ENCODE measurements around the gene DNAJB8. TPM values are rescaled to one million over a fixed set of nuclear protein-coding genes. Genes with fewer than 3 reads are reported as not detected.
A peak's percentile ranks its signal among the peaks of the same experiment; 100 is the strongest.

DNAJB8 gene
- total RNA-seq, 2 experiments from 2014 or later = not detected

DNA sequence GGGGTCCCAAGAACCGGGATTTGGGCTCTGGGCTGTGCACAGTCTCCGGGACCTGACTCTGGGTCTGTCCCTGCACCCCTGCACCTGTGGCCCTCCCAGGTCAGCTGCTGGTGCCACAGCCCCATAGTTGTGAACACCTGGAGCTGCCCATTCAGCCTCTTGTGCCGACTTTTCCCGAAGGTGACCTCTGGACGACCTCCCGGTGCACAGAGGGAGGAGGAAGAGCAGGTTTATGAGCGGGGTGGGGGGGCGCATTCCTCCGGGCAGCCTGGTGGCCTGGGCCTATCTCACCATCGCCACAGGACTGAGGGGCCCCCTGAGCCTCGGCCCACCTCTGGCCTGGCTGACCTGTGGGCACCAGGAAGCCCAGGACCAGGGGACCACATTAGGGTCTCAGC lies 45.3 kb downstream of the DNAJB8 start:
- CTCF ChIA-PET = no interaction called here
- Mint-ChIP-seq H3K9me3 (no peaks in the 10 kb centered on the region), H3K4me3 (no peak overlapping the region), H3K27ac (no peak overlapping the region), H3K36me3 (ENCODE audit: low read depth) (no peaks in the 10 kb centered on the region), H3K27me3 (no peaks in the 10 kb centered on the region), H3K4me1 (no peaks in the 10 kb centered on the region)
- no peak for DNase-seq
- POLR2A ChIA-PET = no interaction called here

DNA sequence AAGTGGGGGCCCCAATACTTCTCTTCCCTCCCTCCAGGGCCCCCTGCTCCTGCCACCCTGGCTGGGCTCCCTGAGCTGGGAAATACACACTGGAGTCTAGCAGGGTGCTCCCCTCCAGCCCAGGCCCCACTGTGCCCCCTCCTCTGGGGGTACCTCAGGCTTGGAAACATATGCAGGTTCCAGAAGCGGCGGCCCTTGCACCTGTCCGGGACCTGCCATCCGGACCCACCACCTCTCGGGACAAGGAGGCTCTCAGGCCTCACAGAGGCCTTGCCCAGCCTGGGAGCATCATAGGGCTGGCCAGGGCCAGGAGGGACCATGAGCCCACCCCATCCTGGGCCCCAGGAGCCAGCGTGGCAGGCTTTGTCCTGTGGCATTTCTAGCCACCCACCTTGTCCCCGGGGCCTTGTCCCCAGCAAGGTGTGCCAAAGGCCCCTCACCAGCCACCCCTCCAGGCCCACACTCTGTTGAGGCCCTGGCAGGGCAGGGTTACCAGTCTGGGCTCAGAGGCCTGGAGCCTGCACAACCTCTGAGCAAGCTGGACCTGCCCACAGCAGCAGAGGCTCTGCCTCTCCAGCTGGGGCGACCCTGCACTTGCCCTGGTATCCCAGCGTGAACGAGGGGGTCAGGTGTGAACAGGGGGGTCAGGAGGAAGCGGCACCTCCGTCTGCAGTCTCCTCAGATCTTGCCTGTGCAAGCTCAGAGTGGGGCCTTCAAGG lies 45.8 kb downstream of the DNAJB8 start:
- no peaks in the 10 kb centered on the region for H3K36me3 Mint-ChIP-seq (ENCODE audit: low read depth)
- CTCF ChIA-PET = no interaction called here

DNA sequence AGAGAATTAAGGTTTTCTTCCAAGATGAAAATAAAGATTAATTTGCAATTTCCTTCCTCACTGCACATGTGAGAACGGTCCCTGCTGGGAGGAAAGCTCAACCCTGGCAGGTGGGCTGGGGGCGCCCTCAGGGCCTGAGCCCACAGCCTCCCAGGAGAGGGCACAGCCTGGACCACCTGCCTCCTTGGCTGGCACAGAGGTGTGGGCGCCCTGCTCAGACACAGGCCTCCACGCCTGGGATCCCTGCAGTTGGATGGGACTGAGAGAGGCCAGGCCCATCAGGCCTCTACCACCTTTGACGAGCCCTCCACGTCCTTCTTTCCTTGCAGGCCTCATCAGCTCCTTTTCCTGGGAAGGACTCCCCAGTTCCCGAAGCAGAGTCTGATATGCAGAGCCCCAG lies 46.4 kb downstream of the DNAJB8 start:
- POLR2A ChIA-PET = no interaction called here
- Mint-ChIP-seq H3K36me3 (ENCODE audit: low read depth) (no peaks in the 10 kb centered on the region), H3K4me1 (no peaks in the 10 kb centered on the region), H3K27ac (no peak overlapping the region), H3K27me3 (no peaks in the 10 kb centered on the region), H3K9me3 (no peaks in the 10 kb centered on the region), H3K4me3 (no peak overlapping the region)
- CTCF ChIA-PET = no interaction called here
- no peak for DNase-seq

More for the DNA sequence above, 45.8 kb downstream of the DNAJB8 start:
- no peak for DNase-seq
- no peaks in the 10 kb centered on the region for H3K27me3 Mint-ChIP-seq
- no peaks in the 10 kb centered on the region for H3K4me1 Mint-ChIP-seq
- no peaks in the 10 kb centered on the region for H3K9me3 Mint-ChIP-seq
- H3K4me3 Mint-ChIP-seq = no peak overlapping the region
- no peak overlapping the region for H3K27ac Mint-ChIP-seq
- POLR2A ChIA-PET = no interaction called here

DNA sequence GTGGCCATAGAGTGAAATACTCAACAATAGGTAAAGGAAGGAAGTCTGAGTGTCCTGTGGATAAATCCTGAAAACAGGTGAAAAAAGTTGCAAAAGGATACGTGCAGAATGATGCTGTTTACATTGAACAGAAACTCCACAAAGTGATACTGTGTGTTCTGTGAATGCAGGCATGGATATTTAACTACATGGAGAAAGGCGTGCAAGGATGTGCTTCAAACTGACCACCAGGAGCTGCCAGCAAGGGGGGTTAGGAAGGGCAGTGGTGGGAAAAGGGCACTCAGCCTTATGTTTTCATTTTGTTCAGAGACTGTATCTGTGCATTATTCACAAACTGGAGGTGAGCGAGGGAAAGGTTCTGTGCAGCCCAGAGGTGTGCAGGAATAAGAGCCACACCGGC lies 47.4 kb downstream of the DNAJB8 start:
- DNase-seq = no peak
- Mint-ChIP-seq H3K27ac (no peak overlapping the region), H3K9me3 (no peaks in the 10 kb centered on the region), H3K36me3 (ENCODE audit: low read depth) (no peaks in the 10 kb centered on the region), H3K4me3 (no peak overlapping the region), H3K27me3 (no peaks in the 10 kb centered on the region), H3K4me1 (no peaks in the 10 kb centered on the region)
- CTCF ChIA-PET = no interaction called here
- POLR2A ChIA-PET = no interaction called here

DNA sequence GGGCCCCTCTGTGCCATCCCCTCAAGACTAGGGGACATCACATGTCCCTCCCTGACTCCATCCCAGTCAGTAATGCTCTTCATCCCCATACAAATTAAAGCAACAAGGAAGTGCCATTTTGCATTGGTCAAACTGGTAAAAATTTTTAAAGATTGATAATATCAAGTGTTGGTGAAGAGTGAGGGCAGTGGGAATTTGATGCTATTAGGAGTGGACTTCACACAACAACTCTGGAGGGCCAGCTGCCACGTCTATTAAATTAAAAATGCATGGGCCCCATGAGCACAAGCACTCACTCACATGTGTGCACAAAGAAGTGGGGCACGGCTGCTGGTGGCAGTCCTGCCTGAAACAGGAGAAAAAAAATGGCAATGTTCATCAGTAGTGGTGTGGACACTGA lies 47.8 kb downstream of the DNAJB8 start:
- Mint-ChIP-seq H3K9me3 (no peaks in the 10 kb centered on the region), H3K36me3 (ENCODE audit: low read depth) (no peaks in the 10 kb centered on the region), H3K27me3 (no peaks in the 10 kb centered on the region), H3K4me1 (no peaks in the 10 kb centered on the region), H3K27ac (no peak overlapping the region), H3K4me3 (no peak overlapping the region)
- ChIA-PET CTCF (no interaction called here), POLR2A (no interaction called here)
- no peak for DNase-seq

DNA sequence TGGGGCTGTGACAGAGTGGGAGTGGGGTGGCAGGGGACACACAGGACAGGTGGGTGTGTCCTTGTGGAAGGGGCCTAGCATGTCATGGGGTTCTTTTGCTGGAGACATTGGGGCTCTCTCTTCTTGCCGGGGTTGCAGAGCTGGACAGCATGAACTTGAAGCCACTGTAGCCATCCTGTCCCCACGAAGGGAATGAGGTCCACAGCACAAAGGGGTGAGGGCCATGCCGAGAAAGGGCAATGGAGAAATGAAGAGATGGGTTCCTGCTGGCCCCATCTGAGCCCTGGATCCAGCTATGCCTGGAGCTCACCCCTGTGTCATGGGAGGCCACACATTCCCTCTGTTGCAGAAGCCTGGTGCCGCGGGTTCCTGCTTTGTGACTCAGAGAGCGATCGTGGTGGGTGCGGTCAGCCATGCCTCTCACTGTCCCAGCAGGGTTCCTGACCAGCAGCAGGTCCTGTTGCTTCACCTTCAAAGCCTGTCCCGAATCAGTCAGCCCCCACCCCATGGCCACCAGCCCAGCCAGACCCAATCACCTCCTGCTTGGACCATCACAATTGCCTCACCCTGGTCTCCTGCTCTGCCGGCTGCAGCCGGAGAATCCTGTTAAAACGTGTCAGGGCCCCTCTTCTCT lies 50.0 kb downstream of the DNAJB8 start:
- no peaks in the 10 kb centered on the region for H3K9me3 Mint-ChIP-seq
- no peaks in the 10 kb centered on the region for H3K36me3 Mint-ChIP-seq (ENCODE audit: low read depth)
- no peak overlapping the region for H3K4me3 Mint-ChIP-seq
- POLR2A ChIA-PET = no interaction called here
- no peak overlapping the region for H3K27ac Mint-ChIP-seq
- DNase-seq = no peak
- no peaks in the 10 kb centered on the region for H3K27me3 Mint-ChIP-seq
- CTCF ChIA-PET = interaction anchor here (0.6 kb wide), 1 partner anchor 539 kb away, joined by 4 read pairs; no protein-coding TSS in a partner anchor
- no peaks in the 10 kb centered on the region for H3K4me1 Mint-ChIP-seq

DNA sequence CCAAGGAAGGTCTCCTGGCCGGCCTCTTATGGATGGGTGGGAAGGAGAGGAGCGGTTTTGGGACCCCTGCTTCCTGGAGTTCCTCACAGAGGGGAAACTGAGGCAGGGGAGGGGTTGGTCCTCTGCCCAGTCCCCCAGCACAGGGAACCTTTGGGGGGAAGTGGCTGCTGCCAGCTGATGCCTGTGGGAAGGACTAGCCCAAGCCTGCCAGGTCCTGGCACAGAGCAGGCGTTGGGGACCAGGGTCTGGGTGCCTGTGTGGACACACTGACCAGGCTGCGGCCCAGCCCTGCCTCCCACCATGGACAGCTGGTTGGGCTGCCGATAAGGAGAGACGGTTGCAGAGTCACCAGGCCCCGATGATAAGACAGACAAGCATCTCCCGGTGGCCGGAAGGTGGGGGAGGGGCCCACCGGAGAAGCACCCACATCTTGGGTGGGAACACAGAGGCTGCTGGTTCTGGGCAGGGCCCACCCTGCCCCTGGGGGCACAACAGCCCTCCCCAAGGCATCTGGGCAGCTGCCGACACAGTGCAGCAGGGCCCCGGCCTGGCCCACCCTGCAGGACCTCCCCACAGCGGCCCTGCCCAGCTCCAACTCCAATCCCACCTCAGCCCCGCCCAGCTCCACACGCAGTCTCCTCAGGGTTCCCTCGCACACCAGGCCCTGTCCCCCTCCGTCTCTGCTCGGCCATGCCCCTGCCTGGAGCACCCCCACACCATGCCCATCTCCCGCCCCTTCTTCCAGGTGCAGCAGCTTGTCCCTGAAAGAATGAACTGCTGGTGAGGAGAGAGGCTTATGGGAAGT lies 50.7 kb downstream of the DNAJB8 start:
- CTCF ChIA-PET = no interaction called here

DNA sequence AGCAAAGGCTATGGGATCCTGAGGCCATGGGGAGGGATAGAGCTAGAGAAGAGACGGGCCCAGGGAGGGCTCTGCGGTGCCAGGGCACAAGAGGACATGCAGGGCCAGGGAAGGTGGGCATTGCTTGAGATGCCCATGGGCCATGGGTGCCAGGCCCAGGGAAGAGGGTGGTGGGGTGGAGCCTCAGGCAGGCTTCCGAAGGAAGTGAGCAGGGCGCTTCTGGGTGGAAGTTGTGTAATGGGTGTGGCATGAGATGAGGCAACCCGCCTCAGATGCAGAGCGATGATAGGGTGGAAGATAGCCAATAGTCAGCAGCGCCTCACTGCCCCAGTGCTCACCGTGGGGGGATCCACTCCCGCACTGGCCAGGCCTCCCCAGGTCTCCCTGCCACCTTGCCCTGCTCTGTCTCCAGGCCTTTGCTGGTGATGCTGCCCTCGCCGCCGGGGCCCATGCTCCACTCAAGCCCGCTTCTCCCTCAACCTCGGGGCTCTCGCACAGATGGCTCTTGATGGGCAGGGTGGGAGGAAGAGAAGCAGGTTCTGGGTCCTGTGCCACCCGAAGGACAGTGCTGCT lies 51.4 kb downstream of the DNAJB8 start:
- CTCF ChIA-PET = interaction anchor here (1.0 kb wide), 1 partner anchor 46 kb away, joined by 3 read pairs; no protein-coding TSS in a partner anchor
- Mint-ChIP-seq H3K4me3 (no peak overlapping the region), H3K9me3 (no peaks in the 10 kb centered on the region), H3K4me1 (no peaks in the 10 kb centered on the region), H3K27me3 (no peaks in the 10 kb centered on the region), H3K36me3 (ENCODE audit: low read depth) (no peaks in the 10 kb centered on the region), H3K27ac (no peak overlapping the region)
- POLR2A ChIA-PET = no interaction called here
- DNase-seq = no peak

More for the DNA sequence above, 50.7 kb downstream of the DNAJB8 start:
- no peak overlapping the region for H3K4me3 Mint-ChIP-seq
- H3K9me3 Mint-ChIP-seq = no peaks in the 10 kb centered on the region
- H3K27me3 Mint-ChIP-seq = no peaks in the 10 kb centered on the region
- H3K4me1 Mint-ChIP-seq = no peaks in the 10 kb centered on the region
- POLR2A ChIA-PET = no interaction called here
- no peak for DNase-seq
- H3K27ac Mint-ChIP-seq = no peak overlapping the region
- H3K36me3 Mint-ChIP-seq (ENCODE audit: low read depth) = no peaks in the 10 kb centered on the region

DNA sequence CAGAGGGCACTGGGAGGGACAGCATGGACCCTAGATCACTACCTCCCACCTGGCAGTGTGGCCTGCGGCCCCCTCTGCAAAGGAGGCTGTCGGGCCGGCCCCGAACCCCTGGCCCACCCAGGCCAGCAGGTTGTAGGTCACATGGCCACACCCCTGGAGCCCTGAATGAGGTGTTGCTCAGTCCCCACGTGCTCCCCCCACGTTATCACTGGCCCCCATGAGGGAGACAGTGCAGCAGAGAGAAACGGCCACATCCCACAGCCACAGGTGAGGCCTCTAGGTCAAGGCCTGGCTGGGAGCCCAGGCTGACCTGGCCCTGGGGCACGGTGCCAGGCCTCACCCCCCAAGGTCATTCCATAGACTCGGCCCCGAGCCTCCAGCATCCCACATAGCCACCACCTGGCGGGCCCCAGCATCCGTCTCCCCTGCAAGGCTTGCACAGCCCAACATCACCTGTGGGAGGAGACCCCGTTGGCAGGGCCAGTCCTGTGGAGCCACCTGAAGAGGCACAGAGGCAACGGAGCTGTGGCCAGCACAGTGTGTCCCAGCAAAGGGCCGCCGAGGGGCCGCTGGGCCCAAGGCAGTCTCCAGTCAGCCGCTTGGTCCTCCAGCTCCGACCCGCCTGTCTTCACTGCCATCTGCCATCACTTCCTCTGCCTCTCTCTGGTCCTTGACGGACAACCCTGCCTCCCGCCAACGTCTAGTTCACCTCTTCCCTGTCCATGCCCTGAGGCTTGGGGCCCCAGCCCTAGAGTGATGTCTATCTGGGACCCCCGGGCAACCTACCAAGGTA lies 53.1 kb downstream of the DNAJB8 start:
- CTCF ChIA-PET = no interaction called here
- Mint-ChIP-seq H3K4me1 (no peaks in the 10 kb centered on the region), H3K9me3 (no peaks in the 10 kb centered on the region), H3K27ac (no peak overlapping the region), H3K36me3 (ENCODE audit: low read depth) (no peaks in the 10 kb centered on the region), H3K4me3 (no peak overlapping the region), H3K27me3 (no peaks in the 10 kb centered on the region)
- no peak for DNase-seq
- POLR2A ChIA-PET = no interaction called here

DNA sequence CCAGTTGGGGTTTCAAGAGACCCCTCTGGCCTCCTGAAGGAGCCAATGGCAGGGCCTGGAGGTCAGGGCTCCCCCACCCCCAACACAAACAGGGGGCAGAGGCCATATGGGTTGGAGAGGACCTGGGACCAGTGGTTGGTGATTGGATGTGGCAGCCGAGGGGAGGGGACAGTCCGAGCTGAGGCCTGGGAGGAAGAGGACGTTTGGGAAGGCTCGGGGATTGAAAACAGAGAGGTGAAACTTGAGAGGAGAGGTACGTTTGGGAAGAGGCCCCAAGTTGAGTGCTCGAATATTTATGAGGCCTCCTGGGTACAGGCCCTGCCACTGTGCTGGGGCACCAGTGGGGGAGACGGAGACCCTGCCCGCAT lies 53.7 kb downstream of the DNAJB8 start:
- Mint-ChIP-seq H3K27ac (peak overlapping the region; percentile 46), H3K36me3 (ENCODE audit: low read depth) (no peaks in the 10 kb centered on the region), H3K9me3 (no peaks in the 10 kb centered on the region), H3K4me3 (no peak overlapping the region), H3K4me1 (no peaks in the 10 kb centered on the region), H3K27me3 (no peaks in the 10 kb centered on the region)
- CTCF ChIA-PET = no interaction called here
- DNase-seq = no peak
- POLR2A ChIA-PET = no interaction called here
